Stimulated activated naive CD4-positive, alpha-beta T cell treated with Interleukin-2 at 50 U/mL for 16 hours (primary cell): ENCODE data around the gene RAB3B.
"Not testable (repeated sequence)": the region's sequence is repeated elsewhere in the genome, so short reads cannot be mapped to it uniquely, and the experiment has no call there.

ENCODE experiments used
- DNase-seq: peaks from one replicate; lab custom pipeline; 2025; lab: John Stamatoyannopoulos, UW

Gene RAB3B, protein sequence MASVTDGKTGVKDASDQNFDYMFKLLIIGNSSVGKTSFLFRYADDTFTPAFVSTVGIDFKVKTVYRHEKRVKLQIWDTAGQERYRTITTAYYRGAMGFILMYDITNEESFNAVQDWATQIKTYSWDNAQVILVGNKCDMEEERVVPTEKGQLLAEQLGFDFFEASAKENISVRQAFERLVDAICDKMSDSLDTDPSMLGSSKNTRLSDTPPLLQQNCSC

GRCh38 chr1:51990478-51990965, at the start of gene RAB3B:
Gene RAB3B (minus strand): TSS chr1:51990700. CDS start chr1:51977117, 13,583 bp downstream.
- peak; percentile 65 for DNase-seq

DNA sequence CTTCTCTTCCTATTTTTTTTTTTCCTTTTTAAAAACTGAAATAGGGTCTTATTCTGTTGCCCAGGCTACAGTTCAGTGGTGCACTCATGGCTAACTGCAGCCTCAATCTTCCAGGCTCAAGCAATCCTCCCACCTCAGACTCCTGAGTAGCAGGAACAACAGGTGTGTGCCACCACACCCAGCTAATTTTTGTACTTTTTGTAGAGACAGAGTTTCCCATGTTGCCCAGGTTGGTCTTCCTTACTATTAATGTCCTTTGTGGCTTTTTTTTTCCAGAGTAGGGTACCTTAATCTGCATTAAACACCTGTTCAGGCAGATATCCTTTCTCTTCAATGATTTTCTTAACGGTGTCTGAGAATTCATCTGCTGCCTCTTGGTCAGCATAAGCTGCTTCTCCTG, 47.4 kb upstream of the RAB3B start:
- DNase-seq, result no peak

DNA sequence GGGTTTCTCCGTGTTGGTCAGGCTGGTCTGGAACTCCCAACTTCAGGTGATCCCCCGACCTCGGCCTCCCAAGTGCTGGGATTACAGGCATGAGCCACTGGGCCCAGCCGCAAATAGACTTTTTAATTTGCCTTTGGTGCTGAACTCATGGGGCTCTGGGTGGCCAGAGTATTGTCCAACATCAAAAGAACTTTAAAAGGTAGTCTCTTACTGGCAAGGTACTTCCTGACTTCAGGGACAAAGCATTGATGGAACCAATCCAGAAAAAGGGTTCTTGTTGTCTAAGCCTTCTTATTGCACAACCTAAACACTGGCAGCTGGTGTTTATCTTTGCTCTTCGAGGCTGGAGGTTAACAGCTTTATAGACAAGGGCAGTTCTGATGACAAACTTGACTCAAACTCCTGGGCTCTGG, 46.9 kb upstream of the RAB3B start:
- no peak for DNase-seq

DNA sequence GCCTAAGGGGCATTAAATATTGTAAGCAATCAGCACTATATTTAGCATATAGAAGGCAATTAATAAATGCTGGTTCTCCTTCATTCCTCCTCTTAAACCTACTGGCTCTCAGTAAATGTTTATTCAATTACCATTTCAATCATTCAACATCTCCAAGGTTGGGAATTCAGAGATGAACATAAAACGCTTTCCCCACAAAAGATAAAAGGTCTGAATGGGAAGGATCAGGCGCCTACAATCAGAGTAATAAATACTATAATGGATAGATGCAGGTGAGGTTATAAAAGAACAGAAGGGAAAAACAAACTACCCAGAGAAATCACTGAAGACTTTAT, 43.5 kb upstream of the RAB3B start:
- no peak for DNase-seq

DNA sequence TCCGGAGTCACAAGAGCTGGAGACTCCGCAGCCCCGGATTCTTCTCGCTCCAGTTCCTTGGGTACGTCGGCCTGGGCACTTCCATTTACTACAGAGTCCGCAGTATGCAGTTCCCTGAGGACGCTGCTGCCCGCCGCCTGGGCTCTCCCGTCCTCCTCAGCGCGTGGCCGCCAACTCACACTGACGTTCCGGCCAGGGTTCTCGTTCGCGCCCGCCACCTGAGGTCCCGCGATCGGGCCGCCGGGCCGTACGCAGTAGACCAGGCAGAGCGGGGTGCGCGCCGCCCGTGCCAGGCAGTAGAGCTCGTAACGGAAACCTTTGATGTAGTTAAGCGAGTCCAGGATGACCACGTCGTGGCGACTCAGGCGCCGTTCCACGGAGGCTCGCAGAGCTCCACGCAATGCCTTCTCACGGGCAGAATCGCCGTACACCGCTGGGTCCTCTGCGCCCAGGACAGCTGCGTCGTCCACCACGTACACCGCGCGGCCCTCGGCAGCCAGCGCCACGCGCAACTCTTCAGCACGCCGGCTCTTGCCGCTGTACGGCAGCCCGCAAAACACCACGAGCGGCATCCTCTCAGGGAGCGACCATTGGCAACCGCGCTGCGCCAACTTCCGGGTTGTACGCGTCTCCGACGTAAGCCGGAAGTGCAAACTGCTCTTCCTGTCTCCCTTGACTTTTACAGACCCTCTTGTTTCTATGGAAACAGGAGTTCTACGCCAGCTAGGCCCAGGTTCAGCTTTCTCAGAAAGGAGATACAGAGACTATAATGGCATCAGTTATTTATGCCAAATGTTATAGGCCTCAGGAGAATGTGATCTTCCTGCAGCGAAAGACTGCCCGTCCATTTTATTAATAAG, 42.9 kb upstream of the RAB3B start, which contains the start of gene KTI12:
TSS of gene KTI12 (minus strand) at position 621 of the 860 bp plus-strand sequence. CDS start at position 572, 49 bp downstream.
- peak; percentile 84 for DNase-seq

GRCh38 chr1:52032785-52033131, 42.3 kb upstream of the RAB3B start:
- no peak for DNase-seq

- DNase-seq, result no peak
Observed at GRCh38 chr1:52032124-52032784, 41.8 kb upstream of the RAB3B start.

DNA sequence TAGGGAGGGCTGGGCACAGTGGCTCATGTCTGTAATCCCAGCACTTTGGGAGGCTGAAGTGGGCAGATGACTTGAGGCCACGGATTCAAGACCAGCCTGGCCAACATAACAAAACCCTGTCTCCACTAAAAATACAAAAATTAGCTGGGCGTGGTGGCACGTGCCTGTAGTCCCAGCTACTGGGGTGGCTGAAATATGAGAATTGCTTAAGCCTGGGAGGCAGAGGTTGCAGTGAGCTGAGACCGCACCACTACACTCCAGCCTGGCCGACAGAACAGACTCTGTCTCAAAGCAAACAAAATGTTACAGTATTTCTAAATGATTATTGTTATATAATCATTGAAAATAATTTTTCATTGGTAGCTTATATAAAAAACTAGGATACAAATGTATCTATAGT, 38.3 kb upstream of the RAB3B start:
- not testable (repeated sequence) for DNase-seq

- DNase-seq, result no peak
Observed at GRCh38 chr1:52028328-52028727, 37.8 kb upstream of the RAB3B start.

DNA sequence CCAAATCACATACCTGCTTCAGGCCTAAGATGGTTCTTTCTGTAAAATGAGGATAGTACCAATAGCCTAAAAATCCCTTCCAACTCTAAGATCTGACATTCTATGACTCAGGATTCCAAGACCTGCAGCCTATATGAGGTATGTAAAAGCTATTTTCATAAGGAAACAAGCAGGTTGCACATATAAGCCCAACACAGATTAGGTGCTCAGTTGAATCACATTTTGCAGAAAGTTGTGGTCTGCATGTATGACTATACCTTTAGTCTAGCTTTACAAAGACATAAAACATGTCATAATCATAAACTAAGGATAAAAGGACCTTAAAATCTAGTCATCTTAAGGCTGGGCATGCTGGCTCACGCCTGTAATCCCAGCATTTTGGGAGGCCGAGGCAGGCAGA, 35.8 kb upstream of the RAB3B start:
- DNase-seq, result no peak

DNA sequence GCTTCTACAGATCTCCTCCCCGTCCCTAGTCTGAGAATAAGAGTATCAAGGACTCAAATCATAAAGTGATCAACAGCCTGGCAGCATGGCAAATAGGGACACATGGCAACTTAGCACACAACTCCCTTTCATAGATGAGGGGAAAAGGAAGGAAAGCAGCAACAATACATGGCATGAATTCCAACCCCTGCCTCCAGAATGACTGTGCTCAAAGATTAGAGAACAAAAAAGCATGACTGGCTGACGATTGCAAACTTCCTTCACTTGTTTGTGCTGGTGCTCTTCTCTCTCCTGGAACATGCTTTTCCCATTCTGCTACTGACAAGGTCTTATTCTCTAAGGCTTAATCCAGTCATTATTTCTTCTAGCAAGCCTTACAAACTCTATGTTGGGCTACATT, 31.6 kb upstream of the RAB3B start:
- no peak for DNase-seq

- no peak for DNase-seq
Observed at GRCh38 chr1:52008071-52008809, 17.7 kb upstream of the RAB3B start.

DNA sequence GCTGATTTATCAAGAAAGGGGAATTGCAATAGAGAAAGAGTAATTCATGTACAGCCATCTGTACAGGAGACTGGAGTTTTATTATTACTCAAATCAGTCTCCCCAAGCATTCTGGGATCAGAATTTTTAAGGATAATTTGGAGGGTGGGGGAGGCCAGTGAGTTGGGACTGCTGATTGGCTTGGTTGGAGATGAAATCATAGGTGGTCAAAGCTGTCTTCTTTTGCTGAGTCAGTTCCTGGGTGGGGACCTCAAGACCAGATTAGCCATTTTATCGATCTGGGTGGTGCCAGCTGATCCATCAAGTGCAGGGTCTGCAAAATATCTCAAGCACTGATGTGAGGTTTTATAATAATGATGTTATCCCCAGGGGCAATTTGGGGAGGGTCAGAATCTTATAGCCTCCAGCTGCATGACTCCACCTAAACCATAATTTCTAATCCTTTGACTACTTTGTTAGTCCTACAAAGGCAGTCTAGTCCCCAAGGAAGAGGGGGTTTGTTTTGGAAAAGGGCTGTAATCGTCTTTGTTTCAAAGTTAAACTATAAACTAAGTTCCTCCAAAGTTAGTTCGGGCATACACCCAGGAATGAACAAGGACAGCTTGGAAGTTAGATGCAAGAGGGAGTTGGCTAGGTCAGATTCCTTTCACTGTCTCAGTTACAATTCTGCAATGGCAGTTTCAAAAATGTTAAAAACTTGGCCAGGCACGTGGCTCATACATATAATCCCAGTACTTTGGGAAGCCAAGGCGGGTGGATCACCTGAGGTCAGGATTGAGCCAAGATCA, 16.9 kb upstream of the RAB3B start:
- DNase-seq, result no peak

- DNase-seq, result not testable (repeated sequence)
Observed at GRCh38 chr1:52006081-52006553, 15.6 kb upstream of the RAB3B start.

GRCh38 chr1:52005548-52005947, 15.0 kb upstream of the RAB3B start:
- DNase-seq, result not testable (repeated sequence)

DNA sequence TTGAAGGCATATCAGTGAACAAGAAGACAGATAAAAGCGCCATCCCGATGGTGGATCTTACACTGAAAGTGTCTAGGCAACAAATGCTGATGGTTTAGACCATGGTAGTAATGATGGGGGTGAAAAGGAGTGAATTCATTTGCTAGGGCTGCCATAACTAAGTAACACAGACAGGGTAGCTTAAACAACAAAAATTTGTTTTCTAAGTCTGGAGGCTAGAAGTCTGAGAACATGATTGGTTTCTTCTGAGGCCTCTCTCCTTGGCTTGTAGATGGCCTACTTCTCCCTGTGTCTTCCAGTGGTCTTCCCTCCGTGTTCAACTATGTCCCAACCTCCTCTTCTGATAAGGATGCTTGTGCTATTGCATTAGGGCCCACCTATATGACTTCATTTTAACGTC, 13.4 kb upstream of the RAB3B start:
- no peak for DNase-seq

- peak; percentile 6 for DNase-seq
Observed at GRCh38 chr1:52002038-52002917, 11.8 kb upstream of the RAB3B start.

- no peak for DNase-seq
Observed at GRCh38 chr1:51998701-51999100, 8.2 kb upstream of the RAB3B start.

GRCh38 chr1:51997974-51998382, 7.5 kb upstream of the RAB3B start:
- DNase-seq, result no peak
